Keratinocyte (primary cell): ENCODE data around the gene PLEKHD1.

Experiments used
- EZH2 ChIP-seq: IDR thresholded peaks from one replicate; pipeline ENCODE4 v1.6.1; 2012; ENCODE audit warnings: inconsistent platforms, mild to moderate bottlenecking, low read length, moderate library complexity
- TF ChIP-seq, protein P1 (sequence below), 3 experiments: IDR thresholded peaks in 1 of 3; conservative IDR thresholded peaks in 1 of 3; optimal IDR thresholded peaks in 1 of 3; 2 replicates in 2 of 3; 3 replicates in 1 of 3; pipeline versions ENCODE3 to v1.5.1; 2011; ENCODE audit warnings: low read length in 3 of 3, mild to moderate bottlenecking in 3 of 3, moderate library complexity in 2 of 3, control low read depth in 1 of 3, inconsistent platforms in 1 of 3; ENCODE audit not compliant: insufficient read depth in 2 of 3; ENCODE audit errors: extremely low read depth in 1 of 3

GRCh38 chr14:69535230-69535848 is 50.8 kb downstream of the PLEKHD1 start:
- TF ChIP-seq, protein P1, sequence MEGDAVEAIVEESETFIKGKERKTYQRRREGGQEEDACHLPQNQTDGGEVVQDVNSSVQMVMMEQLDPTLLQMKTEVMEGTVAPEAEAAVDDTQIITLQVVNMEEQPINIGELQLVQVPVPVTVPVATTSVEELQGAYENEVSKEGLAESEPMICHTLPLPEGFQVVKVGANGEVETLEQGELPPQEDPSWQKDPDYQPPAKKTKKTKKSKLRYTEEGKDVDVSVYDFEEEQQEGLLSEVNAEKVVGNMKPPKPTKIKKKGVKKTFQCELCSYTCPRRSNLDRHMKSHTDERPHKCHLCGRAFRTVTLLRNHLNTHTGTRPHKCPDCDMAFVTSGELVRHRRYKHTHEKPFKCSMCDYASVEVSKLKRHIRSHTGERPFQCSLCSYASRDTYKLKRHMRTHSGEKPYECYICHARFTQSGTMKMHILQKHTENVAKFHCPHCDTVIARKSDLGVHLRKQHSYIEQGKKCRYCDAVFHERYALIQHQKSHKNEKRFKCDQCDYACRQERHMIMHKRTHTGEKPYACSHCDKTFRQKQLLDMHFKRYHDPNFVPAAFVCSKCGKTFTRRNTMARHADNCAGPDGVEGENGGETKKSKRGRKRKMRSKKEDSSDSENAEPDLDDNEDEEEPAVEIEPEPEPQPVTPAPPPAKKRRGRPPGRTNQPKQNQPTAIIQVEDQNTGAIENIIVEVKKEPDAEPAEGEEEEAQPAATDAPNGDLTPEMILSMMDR (optimal IDR thresholded peaks at IDR 0.05 in 1 of 3, IDR thresholded peaks at IDR 0.05 in 1 of 3, conservative IDR thresholded peaks at IDR 0.05 in 1 of 3; ENCODE audit: extremely low read depth in 1 of 3, insufficient read depth in 2 of 3, low read length in 3 of 3): peak; percentile 78 to 89 (median 83)
- TF ChIP-seq EZH2: no peak
